Non-pigmented ciliary epithelial cell (primary cell): Measurements from ENCODE around the gene RHOJ.

ENCODE experiments used
- DNase-seq: peaks from one replicate; pipeline ENCODE4 v3.0.0-alpha.2; 2010; ENCODE audit warnings: low read depth

The RHOJ gene

DNA sequence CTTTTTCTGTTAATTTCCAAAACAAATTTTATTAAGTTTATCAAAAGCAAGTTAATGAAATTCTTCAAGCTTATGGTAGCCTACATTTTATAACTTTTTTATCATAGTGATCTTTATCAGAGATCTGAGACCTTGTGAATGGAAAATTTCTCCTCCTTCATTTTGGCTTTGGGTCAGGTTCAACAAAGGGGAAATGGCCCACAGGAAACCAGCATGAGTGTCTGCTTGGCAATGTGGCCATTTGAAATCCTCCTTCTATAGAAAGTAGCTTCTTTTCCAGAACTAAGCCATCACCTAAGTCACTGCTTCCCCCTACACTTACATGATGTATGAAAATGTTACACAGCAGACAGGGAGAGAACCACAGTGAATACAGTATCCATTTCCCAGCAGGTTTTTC, 1.6 kb downstream of the RHOJ start:
- DNase-seq: no peak

DNA sequence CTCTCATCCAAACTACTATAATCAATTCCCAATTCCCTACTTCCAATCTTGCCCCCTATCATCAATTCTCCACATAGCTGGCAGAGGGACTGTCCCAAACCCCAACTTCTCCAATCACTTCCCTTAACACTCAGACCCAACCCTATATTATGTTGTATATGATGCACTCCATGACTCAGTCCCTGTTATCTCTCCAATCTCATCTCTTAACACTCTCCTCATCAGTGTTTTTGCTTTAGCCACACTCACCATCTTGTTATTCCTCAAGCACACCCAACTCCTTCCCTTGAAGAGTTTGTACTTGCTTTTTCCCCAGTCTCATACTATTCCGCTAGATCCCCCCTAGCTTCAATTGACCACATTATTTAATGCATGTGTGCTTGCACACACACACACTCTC, 4.9 kb downstream of the RHOJ start:
- DNase-seq: no peak

- DNase-seq: no peak
Observed at GRCh38 chr14:63210812-63211211, 6.6 kb downstream of the RHOJ start.

DNA sequence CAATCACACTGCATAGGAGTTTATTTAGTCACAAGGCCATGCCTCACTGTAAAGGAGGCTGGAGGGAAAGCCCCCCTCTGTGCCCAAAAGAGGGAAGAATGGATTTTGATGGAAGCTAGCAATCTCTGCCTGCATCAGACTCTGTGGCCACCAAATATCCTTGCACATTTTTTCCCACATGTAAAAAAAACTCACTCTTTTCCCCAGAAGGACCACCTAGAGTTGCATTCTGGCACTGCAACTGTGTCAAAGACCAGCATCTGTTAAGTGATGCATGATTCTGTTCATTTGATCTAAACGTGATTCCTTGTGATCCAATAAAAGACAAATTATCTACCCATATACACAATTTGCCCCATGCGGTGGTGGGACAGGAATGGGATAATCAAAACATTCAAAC, 8.0 kb downstream of the RHOJ start:
- no peak for DNase-seq

DNA sequence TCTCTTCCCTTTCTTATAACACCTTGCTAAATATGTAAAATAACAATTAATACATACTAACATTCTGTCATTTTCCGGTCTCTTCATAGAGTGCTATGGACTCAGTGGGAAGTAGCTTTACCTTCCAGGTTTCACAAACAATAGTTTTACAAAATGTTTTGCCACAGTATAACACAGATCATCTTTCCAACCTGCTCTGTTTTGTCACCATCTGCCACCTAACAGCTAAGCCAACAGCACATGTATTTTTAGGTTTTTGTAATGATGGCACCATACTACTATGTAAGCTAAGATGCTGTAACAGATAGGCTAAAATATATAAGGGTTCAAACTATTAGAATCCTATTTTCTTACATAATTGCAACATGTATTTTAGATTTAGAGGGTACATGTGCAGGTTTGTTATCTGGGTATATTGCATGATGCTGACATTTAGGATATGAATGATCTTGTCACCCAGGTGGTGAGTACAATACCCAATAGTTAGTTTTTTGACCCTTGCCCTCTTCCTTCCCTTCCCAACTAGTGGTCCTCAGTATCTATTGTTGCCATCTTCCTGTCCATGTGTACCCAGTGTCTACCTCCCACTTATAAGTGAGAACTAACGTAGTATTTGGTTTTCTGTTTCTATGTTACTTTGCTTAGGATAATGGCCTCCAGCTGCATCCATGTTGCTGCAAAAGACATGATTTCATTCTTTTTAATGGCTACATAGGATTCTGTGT, 8.7 kb downstream of the RHOJ start:
- no peak for DNase-seq

GRCh38 chr14:63214417-63215196, 10.4 kb downstream of the RHOJ start:
- no peak for DNase-seq

DNA sequence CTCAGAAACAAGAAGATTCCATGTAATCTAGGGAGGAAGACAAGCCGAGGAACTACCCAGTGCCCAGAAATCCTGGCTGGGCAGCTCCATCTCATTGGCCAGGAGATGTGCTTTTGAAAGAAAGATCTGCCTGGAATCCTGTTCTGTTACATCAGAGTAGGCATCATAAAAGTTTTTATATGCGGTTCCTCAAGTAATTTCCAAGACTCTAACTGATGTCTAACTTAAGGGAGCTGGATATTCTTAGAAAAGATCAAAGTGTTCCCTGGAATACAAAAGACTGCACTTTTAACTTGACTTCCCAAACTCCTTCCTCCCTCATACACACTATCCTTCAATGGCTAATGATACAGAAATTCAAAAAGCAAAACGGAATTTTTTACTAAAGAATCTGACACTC, 16.3 kb downstream of the RHOJ start:
- DNase-seq: no peak

DNA sequence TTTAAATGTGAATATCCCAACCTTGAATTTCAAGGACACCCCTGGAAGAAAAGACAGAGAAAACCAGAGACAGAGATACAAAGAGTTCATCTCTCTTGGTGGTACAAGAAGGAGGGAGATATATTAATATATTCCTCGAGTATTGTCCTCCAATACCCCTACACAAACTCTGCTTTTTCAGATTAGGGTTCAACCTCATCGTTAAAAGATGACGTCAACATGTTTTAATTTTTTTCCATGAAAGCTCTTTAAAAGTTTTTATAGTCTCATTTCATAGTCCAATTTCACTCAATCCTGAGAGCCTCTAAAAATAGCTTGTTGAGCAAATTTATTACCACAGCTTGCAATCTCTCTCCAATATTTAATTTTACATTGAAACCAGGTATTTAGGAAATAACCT, 19.4 kb downstream of the RHOJ start:
- DNase-seq: no peak

DNA sequence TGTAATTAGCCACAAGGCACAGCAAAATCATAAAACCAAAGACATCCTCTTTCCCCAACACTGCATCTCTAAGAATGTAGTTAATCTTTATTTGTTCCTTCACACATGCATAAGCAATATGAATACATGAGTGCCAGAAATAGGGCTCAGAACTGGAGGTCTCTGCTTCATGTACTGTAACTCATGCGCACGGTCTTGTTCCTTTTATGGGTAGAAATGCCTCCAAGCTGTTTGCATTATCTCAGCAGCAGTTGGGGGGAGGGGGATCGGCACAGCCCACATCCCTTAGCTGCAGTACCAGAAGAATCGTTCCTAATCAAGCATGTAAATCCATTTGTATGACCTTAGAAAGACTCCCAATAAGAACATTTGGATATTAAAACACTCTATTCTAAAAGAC, 20.0 kb downstream of the RHOJ start:
- peak; percentile 49 for DNase-seq

DNA sequence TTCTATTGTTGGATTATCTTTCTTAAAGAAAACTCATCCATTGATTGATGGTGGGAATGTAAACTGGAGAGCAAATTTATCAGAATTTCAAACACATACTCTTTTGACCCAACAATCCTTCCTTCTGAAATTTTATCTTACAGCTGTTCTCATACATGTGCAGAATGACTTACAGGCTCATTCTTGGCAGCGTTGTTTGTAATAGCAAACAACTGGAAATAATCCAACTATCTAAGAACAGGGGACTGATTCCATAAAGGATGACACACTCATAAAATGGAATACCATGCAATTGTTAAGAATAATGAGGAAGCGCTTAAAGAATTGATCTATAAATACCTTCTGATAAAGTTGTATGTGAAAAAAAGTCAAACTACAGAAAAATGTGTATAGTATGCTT, 24.0 kb downstream of the RHOJ start:
- no peak for DNase-seq

GRCh38 chr14:63229330-63230059, 25.3 kb downstream of the RHOJ start:
- no peak for DNase-seq

- no peak for DNase-seq
Observed at GRCh38 chr14:63231766-63232165, 27.5 kb downstream of the RHOJ start.

DNA sequence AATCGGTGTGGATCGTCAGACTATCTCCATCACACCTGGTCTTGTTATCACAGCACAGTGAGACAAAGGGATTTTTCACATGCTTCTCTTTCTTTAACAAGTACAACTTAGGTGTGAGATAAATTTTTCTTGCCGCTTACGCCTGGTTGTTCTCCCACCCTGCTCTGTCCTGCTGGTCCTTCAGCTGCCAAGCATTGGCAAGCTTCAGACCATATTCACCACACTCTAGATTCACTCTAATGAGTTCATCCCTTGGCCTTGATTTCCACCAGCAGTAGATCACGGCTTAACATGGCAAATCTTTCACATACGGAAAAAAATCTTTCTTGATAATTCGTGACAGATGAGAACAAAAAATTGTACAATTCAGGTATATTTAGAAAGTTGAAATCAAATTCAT, 33.5 kb downstream of the RHOJ start:
- DNase-seq: no peak

DNA sequence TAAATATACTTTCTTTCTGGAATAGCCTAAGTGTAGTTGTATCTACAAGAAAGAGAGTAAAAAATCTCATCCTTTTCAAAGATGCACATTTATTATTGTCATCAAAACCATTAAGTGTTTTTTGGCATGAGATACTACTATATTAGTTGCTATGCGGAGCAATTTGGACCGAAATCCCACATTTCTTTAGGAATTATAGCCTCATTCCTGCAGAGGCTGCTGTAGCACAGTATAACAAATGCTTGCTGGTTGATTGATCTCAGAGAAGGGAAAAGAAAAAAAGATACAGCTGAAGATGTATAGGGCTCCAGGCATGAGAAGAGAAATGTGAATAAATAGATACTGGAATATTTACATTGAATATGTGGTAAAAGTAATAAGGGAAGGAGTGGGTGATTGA, 36.0 kb downstream of the RHOJ start:
- no peak for DNase-seq

- no peak for DNase-seq
Observed at GRCh38 chr14:63241096-63241495, 36.9 kb downstream of the RHOJ start.

GRCh38 chr14:63243646-63244045, 39.4 kb downstream of the RHOJ start:
- no peak for DNase-seq

DNA sequence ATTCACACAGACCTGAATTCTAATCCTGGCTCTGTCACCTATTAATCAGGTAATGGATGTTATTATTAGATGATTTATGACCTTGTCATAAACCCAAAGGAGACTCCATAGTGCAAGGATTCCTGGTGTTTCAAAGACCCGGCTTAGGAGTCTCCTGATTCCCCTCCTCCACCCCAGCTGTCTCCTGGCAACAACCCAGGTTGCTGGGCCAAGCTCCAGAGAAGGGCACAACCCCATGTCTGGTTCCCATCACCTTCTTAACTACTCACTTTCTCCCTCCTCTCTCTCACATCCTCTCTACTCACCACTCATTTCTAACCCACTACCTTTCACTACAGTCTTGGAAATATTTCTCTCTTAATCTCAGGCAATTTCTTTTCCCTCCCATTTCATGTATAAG, 41.6 kb downstream of the RHOJ start:
- DNase-seq: no peak

DNA sequence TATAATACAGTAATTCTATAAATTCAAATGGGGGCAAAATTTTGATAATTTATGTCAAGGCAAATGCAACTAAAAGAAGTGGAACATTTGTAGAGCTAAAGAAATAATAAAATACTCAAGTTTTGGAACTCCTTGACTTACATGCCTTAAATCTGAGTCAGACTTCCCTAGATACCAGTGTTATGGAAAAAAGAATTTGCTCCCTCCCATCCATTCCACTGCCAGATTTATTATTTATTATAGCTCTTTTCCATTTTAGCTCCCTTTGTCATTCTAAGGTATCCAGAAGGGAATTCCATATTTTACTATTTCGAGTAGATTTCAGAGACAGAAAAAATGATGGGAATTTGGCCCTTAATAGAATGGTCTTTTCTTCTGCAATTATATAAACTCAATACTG, 44.0 kb downstream of the RHOJ start:
- no peak for DNase-seq

DNA sequence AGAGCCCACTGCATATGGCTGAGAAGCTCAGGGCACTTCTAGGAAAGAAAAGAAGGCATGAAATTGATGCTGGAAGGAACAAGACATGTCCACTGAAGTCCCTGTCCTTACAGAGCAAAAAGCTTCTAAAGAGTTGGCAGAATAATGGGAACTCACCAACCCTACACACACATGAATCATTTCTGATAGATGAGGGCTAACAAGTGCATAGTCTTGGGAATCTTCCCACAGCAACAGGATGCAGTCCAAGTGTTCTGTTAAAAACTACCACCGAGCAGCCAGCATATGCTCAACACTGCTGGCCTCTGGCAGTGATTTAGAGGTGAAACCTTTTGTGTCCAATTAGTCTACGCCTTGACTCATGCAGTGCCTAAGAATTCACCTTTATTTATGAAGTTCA, 44.8 kb downstream of the RHOJ start:
- DNase-seq: no peak

- DNase-seq: no peak
Observed at GRCh38 chr14:63257299-63257698, 53.1 kb downstream of the RHOJ start.

DNA sequence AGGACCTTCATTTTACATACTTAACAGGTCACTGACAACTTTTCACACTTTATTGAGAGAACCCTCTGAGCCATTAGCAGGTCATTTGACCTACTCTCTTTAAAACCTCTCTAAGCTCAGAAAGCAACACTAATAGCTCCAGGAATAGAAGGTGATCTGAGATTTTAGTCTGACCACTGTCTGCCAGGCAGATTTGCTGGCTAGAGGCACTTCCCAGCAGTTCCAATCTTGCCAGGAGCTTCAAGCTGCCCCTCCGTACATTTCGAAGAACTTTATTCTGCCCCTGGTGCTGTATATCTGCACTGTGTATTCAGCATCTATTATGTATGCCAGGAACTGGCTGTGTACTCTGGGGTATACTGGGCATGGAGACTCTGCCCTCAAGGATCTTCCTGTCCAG, 58.2 kb downstream of the RHOJ start:
- no peak for DNase-seq

- no peak for DNase-seq
Observed at GRCh38 chr14:63266106-63266505, 61.9 kb downstream of the RHOJ start.

- no peak for DNase-seq
Observed at GRCh38 chr14:63267171-63267570, 62.9 kb downstream of the RHOJ start.
